ENCODE data around the gene CHPF. TPM values are rescaled to one million over a fixed set of nuclear protein-coding genes. Genes with fewer than 3 reads are reported as not detected.

The CHPF gene
- total RNA-seq, 4 donors from 2014 or later: 44.4 to 67.8 (median 58.4) TPM

- Histone ChIP-seq H3K27ac (replicated peaks in 1 of 4) (no peak overlapping the region), H3K4me1 (peaks cover 36 to 54% (median 49%) of the 10 kb centered on the region in 4 donors), H3K36me3 (peaks cover 13 to 34% (median 27%) of the 10 kb centered on the region in 4 donors), H3K27me3 (peaks cover 0 to 4% (median 0%) of the 10 kb centered on the region in 4 donors), H3K9me3 (no peaks in the 10 kb centered on the region), H3K4me3 (no peak overlapping the region)
- intact Hi-C loops (cut with DNase I): loop anchor here (5.0 kb wide), 2 partner anchors 57 to 147 kb away; partner anchors contain the start of gene STK11IP
- no peak for TF ChIP-seq EP300 (IDR thresholded peaks at IDR 0.05)
- no peak for TF ChIP-seq POLR2A (IDR thresholded peaks at IDR 0.05; ENCODE audit: low read depth)
- TF ChIP-seq POLR2AphosphoS5 (IDR thresholded peaks at IDR 0.05): no peak
- no peak for TF ChIP-seq CTCF (IDR thresholded peaks at IDR 0.05)
- WGBS: 93% methylated on average over 23 of the region's 46 CpGs
- no peak for DNase-seq (ENCODE audit: extremely low spot score)
These were observed 3.5 kb downstream of the CHPF start for GRCh38 chr2:219539926-219540678.

- H3K27me3 ChIP-seq: peaks cover 0 to 4% (median 0%) of the 10 kb centered on the region in 4 donors
- intact Hi-C loops (cut with DNase I): no loop called here
These were observed 4.4 kb downstream of the CHPF start for GRCh38 chr2:219538956-219539788.

GRCh38 chr2:219538504-219538951, 5.1 kb downstream of the CHPF start:
- H3K27me3 ChIP-seq: peaks cover 0 to 4% (median 0%) of the 10 kb centered on the region in 4 donors
- TF ChIP-seq POLR2AphosphoS5 (IDR thresholded peaks at IDR 0.05) (no peak), CTCF (IDR thresholded peaks at IDR 0.05) (no peak), POLR2A (IDR thresholded peaks at IDR 0.05; ENCODE audit: low read depth) (no peak), EP300 (IDR thresholded peaks at IDR 0.05) (no peak)
- no peak for DNase-seq (ENCODE audit: extremely low spot score)
- no peaks in the 10 kb centered on the region for H3K9me3 ChIP-seq
- WGBS: 63% methylated on average over 6 of the region's 6 CpGs
- no peak overlapping the region for H3K4me3 ChIP-seq
- H3K36me3 ChIP-seq: peaks cover 13 to 34% (median 27%) of the 10 kb centered on the region in 4 donors
- intact Hi-C loops (cut with DNase I): no loop called here
- peak overlapping the region in 1 of 4 donors; percentile 7 for H3K27ac ChIP-seq (replicated peaks in 1 of 4)
- peaks cover 28 to 41% (median 35%) of the 10 kb centered on the region in 4 donors for H3K4me1 ChIP-seq

More at GRCh38 chr2:219538956-219539788, 4.4 kb downstream of the CHPF start:
- H3K36me3 ChIP-seq: peaks cover 13 to 34% (median 27%) of the 10 kb centered on the region in 4 donors
- H3K27ac ChIP-seq (replicated peaks in 1 of 4): peak overlapping the region in 2 of 4 donors; percentile 1 to 44
- 85% methylated on average over 15 of the region's 32 CpGs for WGBS
- H3K9me3 ChIP-seq: no peaks in the 10 kb centered on the region
- peaks cover 30 to 45% (median 39%) of the 10 kb centered on the region in 4 donors for H3K4me1 ChIP-seq
- DNase-seq (ENCODE audit: extremely low spot score): no peak
- no peak overlapping the region for H3K4me3 ChIP-seq
- TF ChIP-seq EP300 (IDR thresholded peaks at IDR 0.05): no peak
- TF ChIP-seq POLR2A (IDR thresholded peaks at IDR 0.05; ENCODE audit: low read depth): no peak
- TF ChIP-seq CTCF (IDR thresholded peaks at IDR 0.05): no peak
- TF ChIP-seq POLR2AphosphoS5 (IDR thresholded peaks at IDR 0.05): no peak

GRCh38 chr2:219537657-219538488, 5.7 kb downstream of the CHPF start:
- Histone ChIP-seq H3K27me3 (peaks cover 0 to 4% (median 0%) of the 10 kb centered on the region in 4 donors), H3K4me1 (peaks cover 23 to 36% (median 30%) of the 10 kb centered on the region in 4 donors), H3K9me3 (no peaks in the 10 kb centered on the region), H3K36me3 (peaks cover 13 to 34% (median 27%) of the 10 kb centered on the region in 4 donors), H3K4me3 (no peak overlapping the region), H3K27ac (replicated peaks in 1 of 4) (no peak overlapping the region)
- no peak for DNase-seq (ENCODE audit: extremely low spot score)
- WGBS: 62% methylated on average over 7 of the region's 15 CpGs
- TF ChIP-seq CTCF (IDR thresholded peaks at IDR 0.05) (no peak), POLR2A (IDR thresholded peaks at IDR 0.05; ENCODE audit: low read depth) (no peak), POLR2AphosphoS5 (IDR thresholded peaks at IDR 0.05) (no peak), EP300 (IDR thresholded peaks at IDR 0.05) (no peak)
- intact Hi-C loops (cut with DNase I): no loop called here
